ENCODE data around the gene YY2. TPM values are rescaled to one million over a fixed set of nuclear protein-coding genes. Genes with fewer than 3 reads are reported as not detected.

YY2 gene
- total RNA-seq, 4 donors from 2014 or later = 0.16 to 0.92 (median 0.75) TPM; not detected in 1

GRCh38 chrX:21905953-21906352 lies 50.2 kb downstream of the YY2 start:
- Histone ChIP-seq H3K36me3 (no peaks in the 10 kb centered on the region), H3K27ac (no peak overlapping the region), H3K9me3 (no peaks in the 10 kb centered on the region), H3K4me3 (no peak overlapping the region), H3K27me3 (no peaks in the 10 kb centered on the region), H3K4me1 (no peaks in the 10 kb centered on the region)
- TF ChIP-seq CTCF (IDR thresholded peaks at IDR 0.05 in 4 of 5, conservative IDR thresholded peaks at IDR 0.05 in 1 of 5) (no peak), POLR2A (IDR thresholded peaks at IDR 0.05) (no peak)
- intact Hi-C loops (cut with DNase I; ENCODE audit: low total_unique reads) = no loop called here
- ATAC-seq = no peak
- DNase-seq = no peak
- in situ Hi-C loops (cut with MboI; ENCODE audit: low sequenced_read_pairs in 4 of 4) = no loop called here

- intact Hi-C loops (cut with DNase I; ENCODE audit: low total_unique reads) = no loop called here
- in situ Hi-C loops (cut with MboI; ENCODE audit: low sequenced_read_pairs in 4 of 4) = no loop called here
- no peak for ATAC-seq
These were observed 51.5 kb downstream of the YY2 start for GRCh38 chrX:21907260-21907659.

More at GRCh38 chrX:21907260-21907659, 51.5 kb downstream of the YY2 start:
- no peak for TF ChIP-seq CTCF (IDR thresholded peaks at IDR 0.05 in 4 of 5, conservative IDR thresholded peaks at IDR 0.05 in 1 of 5)
- no peak for TF ChIP-seq POLR2A (IDR thresholded peaks at IDR 0.05)
- Histone ChIP-seq H3K27ac (no peak overlapping the region), H3K4me3 (no peak overlapping the region), H3K36me3 (no peaks in the 10 kb centered on the region), H3K27me3 (no peaks in the 10 kb centered on the region), H3K4me1 (no peaks in the 10 kb centered on the region), H3K9me3 (no peaks in the 10 kb centered on the region)
- DNase-seq = no peak

Other genes starting within 250 kb of the YY2 start
- gene KLHL34, start 197.7 kb upstream of the YY2 start, total RNA-seq = 1 to 10 TPM; 2.2 to 6.2 (median 3.4) TPM
- 100 to 1,000 TPM in 3 of 4 donors, 10 to 100 TPM in 1; 79.1 to 797 (median 200) TPM for gene SMPX, start 97.9 kb upstream of the YY2 start, total RNA-seq
- 10 to 100 TPM in 1 of 4 donors, 1 to 10 TPM in 3; 4.5 to 11.3 (median 6.0) TPM for gene MBTPS2, start 16.4 kb upstream of the YY2 start, total RNA-seq
- 10 to 100 TPM in 3 of 4 donors, 1 to 10 TPM in 1; 9.3 to 32.0 (median 20.0) TPM for gene SMS, start 84.7 kb downstream of the YY2 start, total RNA-seq
- under 1 TPM in 1 of 4 donors, not detected in 3; 0.05 TPM for gene PHEX, start 176.3 kb downstream of the YY2 start, total RNA-seq

Measured in gastrocnemius medialis (tissue), 4 donors.